GM18498 (cell line): ENCODE measurements around the gene FNDC3A.
A peak's percentile ranks its signal among the peaks of the same experiment; 100 is the strongest.

Experiments used
- ATAC-seq: cut with Tn5 transposase; IDR thresholded peaks from one replicate; pipeline ENCODE4 v1.9.1; 2021; ENCODE audit warnings: mild to moderate bottlenecking, moderate library complexity; ENCODE audit not compliant: unreplicated experiment

Gene FNDC3A

DNA sequence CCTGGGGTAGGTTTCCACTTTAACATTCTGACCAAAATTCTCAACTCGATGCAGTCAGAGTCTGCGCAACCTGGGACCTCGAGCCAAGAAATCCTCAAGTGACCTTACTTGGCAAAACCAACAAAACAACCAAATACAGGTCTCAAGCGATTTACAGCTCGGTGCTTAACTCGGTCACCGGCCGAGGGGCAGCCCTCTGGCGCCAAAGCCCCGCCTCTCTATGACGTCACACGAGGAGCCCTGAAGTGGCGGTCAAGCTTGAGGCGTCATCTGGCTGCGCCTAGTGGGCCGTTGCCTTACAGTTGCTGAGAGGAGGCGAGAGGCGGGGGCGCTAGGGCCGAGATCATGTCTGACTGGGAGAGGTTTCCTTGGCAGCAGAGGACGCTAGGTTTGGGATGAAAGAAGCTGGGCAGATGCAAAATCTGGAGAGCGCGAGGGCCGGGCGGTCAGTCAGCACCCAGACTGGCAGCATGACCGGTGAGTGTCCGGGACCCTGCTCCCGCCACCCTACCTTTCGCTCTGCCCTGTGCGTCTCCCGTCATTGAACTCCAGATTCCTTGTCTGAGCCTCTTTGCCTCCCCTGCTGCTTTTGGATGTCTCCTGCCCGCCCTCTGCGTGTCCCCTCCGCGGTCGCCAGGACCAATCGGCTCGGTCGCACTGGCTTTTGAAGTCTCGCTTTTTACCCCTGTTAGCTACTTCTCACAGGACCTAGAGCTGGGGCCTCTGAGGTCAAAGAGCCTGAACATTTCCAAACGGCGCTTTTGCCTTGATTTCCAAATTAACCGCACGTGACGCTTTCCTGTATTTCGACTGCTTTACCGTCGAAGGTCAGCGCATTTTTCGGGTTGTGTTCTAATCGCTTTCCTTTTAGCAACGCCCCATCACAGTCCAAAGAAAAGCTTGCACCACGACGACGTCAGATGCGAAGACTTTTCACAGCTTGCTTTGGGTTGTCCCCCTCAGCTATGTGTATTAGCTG lies 272.2 kb downstream of the FNDC3A start, which contains the start of gene CDADC1:
CDADC1 (plus strand) TSS at position 283 of the 979 bp plus-strand sequence; CDS start at position 396, 113 bp downstream.
- ATAC-seq, result peak; percentile 98

DNA sequence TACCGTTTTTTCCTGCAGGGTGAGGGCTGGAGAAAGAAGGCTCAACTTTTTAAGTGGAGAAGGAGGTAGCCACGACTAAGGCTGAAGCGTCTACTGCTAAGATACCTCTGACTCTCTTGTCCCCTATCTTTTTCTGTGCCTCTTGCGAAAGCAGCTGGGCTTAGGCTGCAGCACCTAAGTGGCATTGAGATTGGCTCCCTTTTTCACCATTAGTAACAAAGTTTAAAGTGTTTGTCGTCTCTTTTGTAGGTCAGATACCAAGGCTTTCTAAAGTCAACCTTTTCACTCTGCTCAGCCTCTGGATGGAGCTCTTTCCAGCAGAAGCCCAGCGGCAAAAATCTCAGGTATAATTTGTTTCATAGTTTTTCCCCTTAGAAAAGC lies 272.9 kb downstream of the FNDC3A start:
- ATAC-seq, result peak; percentile 3

- ATAC-seq, result no peak
Observed at GRCh38 chr13:49251326-49251725, 275.6 kb downstream of the FNDC3A start.

- ATAC-seq, result no peak
Observed at GRCh38 chr13:49253310-49253709, 277.6 kb downstream of the FNDC3A start.

GRCh38 chr13:49254007-49254406 lies 278.3 kb downstream of the FNDC3A start:
- no peak for ATAC-seq

DNA sequence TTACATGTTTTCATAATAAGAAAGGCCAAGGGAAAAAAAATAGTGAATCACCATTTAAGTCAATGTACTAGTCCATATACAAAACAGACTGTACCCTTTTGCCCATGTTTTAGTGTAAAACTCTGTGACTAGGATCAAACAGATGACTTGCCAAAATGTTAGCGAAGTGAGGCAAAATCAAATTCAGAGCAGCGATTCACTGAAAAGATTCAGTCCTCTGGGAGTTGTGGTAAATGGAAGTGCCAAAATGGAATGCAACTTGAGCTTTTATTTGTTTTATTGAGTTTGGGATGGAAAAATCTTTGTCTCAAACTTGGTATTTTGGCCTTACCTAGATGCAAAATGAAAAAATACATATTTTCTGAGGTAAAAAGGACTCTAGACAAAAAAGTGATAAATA lies 281.1 kb downstream of the FNDC3A start:
- ATAC-seq, result no peak

DNA sequence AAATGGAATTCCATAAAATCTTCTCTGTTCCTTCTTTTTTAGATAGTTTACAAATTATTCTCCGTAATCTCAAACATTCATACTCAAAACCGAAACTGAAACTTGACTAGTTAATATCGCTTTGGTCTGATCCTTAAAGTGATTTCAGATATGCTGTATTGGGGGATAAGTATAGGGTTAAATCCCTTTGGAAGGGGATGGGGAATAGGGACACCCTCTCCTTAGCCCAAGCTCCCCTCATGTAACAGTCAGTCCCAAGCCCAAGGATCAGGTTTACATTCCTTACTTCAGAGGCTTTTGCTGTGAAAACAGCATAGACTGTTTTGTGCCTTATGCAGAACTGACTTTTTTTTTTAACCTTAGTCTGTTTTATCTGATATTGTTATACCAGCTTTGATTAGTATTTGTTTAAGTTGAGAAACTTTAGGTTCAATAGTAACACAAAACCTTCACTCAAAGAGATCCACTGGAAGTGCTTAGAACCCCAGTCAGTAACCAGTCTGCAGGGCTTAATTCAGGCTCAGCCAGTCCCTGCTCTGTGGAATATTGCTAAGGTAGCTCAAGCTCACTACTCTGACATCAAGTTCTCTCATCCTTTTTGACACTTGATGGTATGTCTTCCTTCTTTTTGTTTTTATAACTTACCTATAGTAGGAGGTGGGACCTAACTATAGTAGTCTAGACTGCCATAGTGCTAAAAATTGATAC lies 282.5 kb downstream of the FNDC3A start:
- no peak for ATAC-seq
